GM18868 (cell line): ENCODE data around the gene PCBP3.

Experiments used
- ATAC-seq: cut with Tn5 transposase; IDR thresholded peaks from one replicate; pipeline ENCODE4 v1.9.1; 2021; ENCODE audit warnings: mild to moderate bottlenecking, moderate library complexity; ENCODE audit not compliant: unreplicated experiment

The PCBP3 gene

GRCh38 chr21:45778686-45779085 lies 135.2 kb downstream of the PCBP3 start:
- ATAC-seq, result no peak

GRCh38 chr21:45779226-45779625 lies 135.7 kb downstream of the PCBP3 start:
- no peak for ATAC-seq

- ATAC-seq, result no peak
These were observed 137.1 kb downstream of the PCBP3 start for GRCh38 chr21:45780647-45781046.

- ATAC-seq, result no peak
These were observed 138.2 kb downstream of the PCBP3 start for GRCh38 chr21:45781741-45782140.

- no peak for ATAC-seq
These were observed 143.1 kb downstream of the PCBP3 start for GRCh38 chr21:45786660-45787059.

GRCh38 chr21:45787371-45787770 lies 143.8 kb downstream of the PCBP3 start:
- no peak for ATAC-seq

GRCh38 chr21:45788198-45788597 lies 144.7 kb downstream of the PCBP3 start:
- no peak for ATAC-seq

GRCh38 chr21:45788637-45789506 lies 145.3 kb downstream of the PCBP3 start:
- no peak for ATAC-seq

- ATAC-seq, result no peak
These were observed 146.9 kb downstream of the PCBP3 start for GRCh38 chr21:45790427-45790826.

GRCh38 chr21:45791562-45792418 lies 148.3 kb downstream of the PCBP3 start:
- no peak for ATAC-seq

GRCh38 chr21:45792682-45793383 lies 149.3 kb downstream of the PCBP3 start:
- no peak for ATAC-seq

GRCh38 chr21:45794027-45794426 lies 150.5 kb downstream of the PCBP3 start:
- ATAC-seq, result no peak

- ATAC-seq, result no peak
These were observed 152.5 kb downstream of the PCBP3 start for GRCh38 chr21:45796003-45796402.

GRCh38 chr21:45797338-45797737 lies 153.8 kb downstream of the PCBP3 start:
- no peak for ATAC-seq

- no peak for ATAC-seq
These were observed 156.3 kb downstream of the PCBP3 start for GRCh38 chr21:45799765-45800338.

- no peak for ATAC-seq
These were observed 157.0 kb downstream of the PCBP3 start for GRCh38 chr21:45800339-45801080.

GRCh38 chr21:45801129-45801964 lies 157.8 kb downstream of the PCBP3 start:
- no peak for ATAC-seq

GRCh38 chr21:45801989-45802388 lies 158.5 kb downstream of the PCBP3 start:
- ATAC-seq, result no peak

- ATAC-seq, result no peak
These were observed 158.9 kb downstream of the PCBP3 start for GRCh38 chr21:45802425-45802824.
